Adrenal gland (tissue), 12 donors: ENCODE measurements around the gene AP1S2. TPM values are rescaled to one million over a fixed set of nuclear protein-coding genes. Genes with fewer than 3 reads are reported as not detected.

Source experiments
- DNase-seq, 7 donors: peaks; one replicate each; pipeline ENCODE4 v3.0.0-alpha.2; 2019 to 2020
- H3K27ac ChIP-seq, 5 donors: fragments of 200-600 bp; sonication (generic) in 4 of 5; 1 replicate in 3 of 5; 2 replicates in 2 of 5; pipeline versions ENCODE4 v1.5.1 to v1.8.0; 2016 to 2020; ENCODE audit warnings: mild to moderate bottlenecking in 1 of 5
- H3K27me3 ChIP-seq: fragments of 200-600 bp; 2 replicates; pipeline ENCODE4 v1.8.0; 2021
- H3K36me3 ChIP-seq, 2 donors: fragments of 200-600 bp; replicated peaks in 1 of 2; 1 replicate in 1 of 2; 2 replicates in 1 of 2; pipeline versions ENCODE4 v1.5.1 to v1.8.0; 2018 to 2022
- H3K4me1 ChIP-seq, 2 donors: fragments of 200-600 bp; replicated peaks in 1 of 2; 1 replicate in 1 of 2; 2 replicates in 1 of 2; pipeline versions ENCODE4 v1.5.1 to v1.8.0; 2018 to 2021
- H3K4me3 ChIP-seq, 4 donors: fragments of 200-600 bp; sonication (generic) in 3 of 4; one replicate each; pipeline ENCODE4 v1.5.1; 2016 to 2018
- H3K9me3 ChIP-seq, 3 donors: fragments of 200-600 bp; sonication (generic) in 1 of 3; replicated peaks in 1 of 3; 1 replicate in 2 of 3; 2 replicates in 1 of 3; pipeline versions ENCODE4 v1.5.1 to v1.8.0; 2016 to 2021
- CTCF ChIP-seq, 6 experiments: fragments of 450-650 bp in 4 of 6; fragments of 200-600 bp in 2 of 6; sonication (generic) in 1 of 6; IDR thresholded peaks; 1 replicate in 5 of 6; 2 replicates in 1 of 6; pipeline versions ENCODE4 v1.5.1 to v1.8.0; 2016 to 2021; ENCODE audit warnings: antibody characterized with exemption in 6 of 6, mild to moderate bottlenecking in 2 of 6, moderate library complexity in 1 of 6
- POLR2A ChIP-seq, 2 donors: fragments of 450-650 bp; IDR thresholded peaks; one replicate each; pipeline ENCODE4 v1.6.1; 2017; ENCODE audit warnings: antibody characterized with exemption in 2 of 2, mild to moderate bottlenecking in 2 of 2, moderate library complexity in 1 of 2
- WGBS, 4 donors: extraction: QIAGEN DNeasy Blood & Tissue Kit in 2 of 4; methylation state at CpG; one replicate each; pipeline versions ENCODE4 v1.1.5 to v1.1.7; 2013 to 2017; 5-methylcytosine and 5-hydroxymethylcytosine counted together
- intact Hi-C, 2 donors: fragments of 100-400 bp; cut with DNase I; formaldehyde crosslinking; loops; one replicate each; pipeline versions ENCODE4 v1.14.1 to v1.15.0; 2022 to 2023
- polyA plus RNA-seq, 3 donors: library from polyadenylated mRNA; stranded (reverse); fragments of 200-250 nt in 2 of 3; fragments of 350-450 nt in 1 of 3; fragmentation: Illumina TruSeq in 1 of 3; extraction: RNeasy Lipid Tissue Mini Kit (QIAGEN cat#74804) in 1 of 3; gene quantifications; one replicate each; pipeline ENCODE4 v1.2.3, GENCODE V29; 2013 to 2014
- total RNA-seq, 9 donors: library from RNA; depleted of rRNA in 4 of 9; stranded (reverse); fragments of >200 nt in 4 of 9; fragments of 120-200 nt in 1 of 9; fragmentation: NEBNext Ultra II Directional in 1 of 9; extraction: Animal tissue kit (Norgen Biotek cat#: 25700) in 1 of 9; gene quantifications; one replicate each; pipeline versions ENCODE4 v1.1.0 to v1.2.4, GENCODE V29; 2013 to 2023
- donor health status: healthy with polysubstance abuse.
- donor health status: Bipolar disorder and iron deficiency.
- donor health status: DM: yes; HTN: yes; CAD: no.
- donor health status: DM: no; HTN: no; CAD: no.
- donor health status: DM: no; HTN: no; CAD: no.
- donor health status: DM: yes; HTN: yes; CAD: no.

AP1S2 gene
- total and polyA plus RNA-seq, 12 donors: 8.8 to 47.1 (median 20.3) TPM

GRCh38 chrX:15816438-15816809, 38.2 kb downstream of the AP1S2 start:
- 67 to 86% (median 74%) methylated on average over 1 of the region's 1 CpG for WGBS, 4 donors

GRCh38 chrX:15815779-15816437, 38.7 kb downstream of the AP1S2 start:
- Histone ChIP-seq H3K9me3 (no peaks in the 10 kb centered on the region), H3K4me1 (no peaks in the 10 kb centered on the region), H3K27me3 (no peaks in the 10 kb centered on the region), H3K4me3 (no peak overlapping the region), H3K27ac (no peak overlapping the region), H3K36me3 (peaks cover 0 to 49% of the 10 kb centered on the region in 2 donors)
- peak in 1 of 7 donors; percentile 7 for DNase-seq
- 68 to 84% (median 76%) methylated on average over 9 to 10 of the region's 10 CpGs for WGBS, 4 donors
- intact Hi-C loops: no loop called here
- no peak for TF ChIP-seq POLR2A (IDR thresholded peaks at IDR 0.05)
- peak in 4 of 6 experiments; percentile 20 to 30 (median 24) for TF ChIP-seq CTCF (IDR thresholded peaks at IDR 0.05)

More at GRCh38 chrX:15816438-15816809, 38.2 kb downstream of the AP1S2 start:
- Histone ChIP-seq H3K4me3 (no peak overlapping the region), H3K27ac (no peak overlapping the region), H3K36me3 (peaks cover 0 to 47% of the 10 kb centered on the region in 2 donors), H3K27me3 (no peaks in the 10 kb centered on the region), H3K4me1 (no peaks in the 10 kb centered on the region), H3K9me3 (no peaks in the 10 kb centered on the region)
- no peak for TF ChIP-seq POLR2A (IDR thresholded peaks at IDR 0.05)
- TF ChIP-seq CTCF (IDR thresholded peaks at IDR 0.05): no peak
- DNase-seq: no peak
- intact Hi-C loops: no loop called here

GRCh38 chrX:15814771-15815365, 39.7 kb downstream of the AP1S2 start:
- peaks cover 0 to 47% of the 10 kb centered on the region in 2 donors for H3K36me3 ChIP-seq
- no peak for DNase-seq
- H3K4me3 ChIP-seq: no peak overlapping the region
- TF ChIP-seq POLR2A (IDR thresholded peaks at IDR 0.05) (no peak), CTCF (IDR thresholded peaks at IDR 0.05) (no peak)
- no peaks in the 10 kb centered on the region for H3K9me3 ChIP-seq
- no peaks in the 10 kb centered on the region for H3K4me1 ChIP-seq
- H3K27ac ChIP-seq: no peak overlapping the region
- intact Hi-C loops: no loop called here
- H3K27me3 ChIP-seq: no peaks in the 10 kb centered on the region
- WGBS, 4 donors: 87 to 90% (median 89%) methylated on average over 6 of the region's 6 CpGs

- no peaks in the 10 kb centered on the region for H3K27me3 ChIP-seq
- no peak overlapping the region for H3K27ac ChIP-seq
- 88 to 100% (median 96%) methylated on average over 1 of the region's 1 CpG for WGBS, 4 donors
- no peaks in the 10 kb centered on the region for H3K4me1 ChIP-seq
- H3K36me3 ChIP-seq: peaks cover 0 to 49% of the 10 kb centered on the region in 2 donors
- no peak for DNase-seq
- intact Hi-C loops: no loop called here
- H3K9me3 ChIP-seq: no peaks in the 10 kb centered on the region
- H3K4me3 ChIP-seq: no peak overlapping the region
- no peak for TF ChIP-seq CTCF (IDR thresholded peaks at IDR 0.05)
Observed at GRCh38 chrX:15813416-15813815, 41.2 kb downstream of the AP1S2 start.
